GM19238 (cell line): Measurements from ENCODE around the gene HHEX.
"Not testable (repeated sequence)": the region's sequence is repeated elsewhere in the genome, so short reads cannot be mapped to it uniquely, and the experiment has no call there.

Source experiments
- DNase-seq: peaks from one replicate; pipeline ENCODE4 v3.0.0; 2011; ENCODE audit warnings: low spot score; ENCODE audit not compliant: insufficient read length

The HHEX gene

GRCh38 chr10:92732958-92733357 is 43.2 kb downstream of the HHEX start:
- no peak for DNase-seq

DNA sequence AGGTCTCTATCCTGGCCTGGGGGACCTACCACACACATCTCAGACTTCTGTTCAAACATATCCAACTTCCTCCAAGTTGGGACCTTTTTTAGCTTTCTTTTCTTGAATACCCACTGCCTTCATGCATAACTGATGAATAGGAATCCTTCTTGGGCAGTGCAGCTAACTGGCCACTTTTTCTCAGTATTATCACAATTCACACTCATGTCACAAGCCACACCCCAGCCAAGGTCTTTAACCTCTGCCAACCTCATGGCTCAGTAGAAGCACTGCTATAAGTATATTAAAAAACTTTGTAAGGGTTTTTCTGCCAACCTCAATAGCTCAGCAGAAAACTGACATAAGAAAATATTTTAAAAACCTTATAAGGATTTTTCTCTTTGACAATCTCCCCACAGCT is 44.5 kb downstream of the HHEX start:
- no peak for DNase-seq

DNA sequence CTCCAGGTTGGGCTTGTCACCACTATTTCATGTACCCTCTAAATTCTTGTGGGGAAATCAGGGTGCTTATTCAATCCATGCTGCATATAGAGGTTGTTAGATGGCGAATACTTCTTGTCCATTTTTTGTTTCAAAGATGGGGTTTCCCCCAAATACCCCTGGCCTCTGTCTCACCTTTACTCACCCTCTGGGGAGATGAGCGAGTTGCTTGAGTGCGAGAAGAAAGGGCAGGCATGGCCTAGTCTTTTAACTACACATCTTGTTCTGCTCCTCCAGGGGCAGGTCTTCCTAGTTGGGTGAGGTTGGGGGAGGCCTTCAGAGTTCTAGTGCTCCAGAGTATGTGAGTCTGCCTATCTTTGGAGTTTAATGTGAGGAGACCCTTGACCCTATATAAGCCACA is 46.2 kb downstream of the HHEX start:
- no peak for DNase-seq

GRCh38 chr10:92737484-92737883 is 47.7 kb downstream of the HHEX start:
- DNase-seq = no peak

DNA sequence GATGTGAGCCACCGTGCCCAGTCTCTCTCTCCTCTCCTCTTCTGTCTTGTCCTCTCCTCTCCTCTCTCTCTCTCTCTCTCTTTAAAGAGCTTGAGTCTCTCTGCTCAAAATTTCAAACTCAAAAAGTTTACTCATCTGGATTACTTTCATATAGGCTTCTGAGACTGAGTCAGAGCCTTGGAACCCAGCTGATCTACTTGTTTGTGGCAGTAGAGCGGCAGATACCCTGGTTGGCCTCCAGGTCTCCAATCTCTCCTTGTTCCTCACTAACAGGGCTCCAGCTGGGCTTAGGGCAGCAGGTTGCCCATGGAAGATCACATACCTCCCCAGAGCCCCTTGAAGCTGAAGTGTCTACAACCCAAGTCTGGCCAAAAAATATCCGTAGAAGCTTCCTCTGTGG is 51.0 kb downstream of the HHEX start:
- DNase-seq = no peak

- DNase-seq = not testable (repeated sequence)
Measured at GRCh38 chr10:92741741-92742140, 52.0 kb downstream of the HHEX start.

GRCh38 chr10:92742331-92743228 is 52.8 kb downstream of the HHEX start:
- DNase-seq = peak; percentile 58
